HCT116 (cell line): ENCODE results near the gene FERMT1.

Experiments
- ELF1 ChIP-seq: IDR thresholded peaks from 2 replicates; pipeline ENCODE4 v1.6.1; 2012; ENCODE audit warnings: low read depth, borderline replicate concordance
- EZH2 ChIP-seq: fragments of 200-600 bp; sonication (generic); IDR thresholded peaks from 2 replicates; pipeline ENCODE4 v1.6.1; 2017; ENCODE audit warnings: antibody characterized with exemption, mixed run types
- EZH2phosphoT487 ChIP-seq: fragments of 200-600 bp; IDR thresholded peaks from 2 replicates; pipeline ENCODE4 v1.6.1; 2018; ENCODE audit warnings: antibody characterized with exemption, borderline replicate concordance
- POLR2A ChIP-seq: IDR thresholded peaks from 2 replicates; pipeline ENCODE4 v1.7.0; 2011; ENCODE audit warnings: borderline replicate concordance; ENCODE audit not compliant: insufficient read depth, insufficient read length; ENCODE audit errors: extremely low read depth
- POLR2AphosphoS5 ChIP-seq: IDR thresholded peaks from 2 replicates; pipeline ENCODE4 v1.6.1; 2011; ENCODE audit warnings: mild to moderate bottlenecking, low read depth, low read length, moderate library complexity
- SIN3A ChIP-seq: IDR thresholded peaks from 2 replicates; pipeline ENCODE4 v1.6.1; 2012; ENCODE audit warnings: low read depth
- SP1 ChIP-seq: IDR thresholded peaks from 2 replicates; pipeline ENCODE4 v1.6.1; 2012; ENCODE audit warnings: low read depth
- TF ChIP-seq, protein P1 (sequence below): IDR thresholded peaks from 2 replicates; pipeline ENCODE4 v1.6.1; 2012; ENCODE audit warnings: low read depth
- TF ChIP-seq, protein P2 (sequence below): IDR thresholded peaks from 2 replicates; pipeline ENCODE4 v1.6.1; 2012
- TF ChIP-seq, protein P3 (sequence below): IDR thresholded peaks from 2 replicates; pipeline ENCODE4 v1.6.1; 2012
- TF ChIP-seq, protein P4 (sequence below), 3 experiments: fragments of 200-600 bp in 1 of 3; sonication (generic) in 1 of 3; IDR thresholded peaks in 2 of 3; conservative IDR thresholded peaks in 1 of 3; 2 replicates each; pipeline ENCODE4 v1.5.1; 2012 to 2017; ENCODE audit warnings: low read depth in 2 of 3, low read length in 2 of 3, antibody characterized with exemption in 1 of 3, borderline replicate concordance in 1 of 3, control low read depth in 1 of 3, mild to moderate bottlenecking in 1 of 3, mixed read lengths in 1 of 3, mixed run types in 1 of 3, moderate library complexity in 1 of 3; ENCODE audit not compliant: insufficient read depth in 1 of 3

DNA sequence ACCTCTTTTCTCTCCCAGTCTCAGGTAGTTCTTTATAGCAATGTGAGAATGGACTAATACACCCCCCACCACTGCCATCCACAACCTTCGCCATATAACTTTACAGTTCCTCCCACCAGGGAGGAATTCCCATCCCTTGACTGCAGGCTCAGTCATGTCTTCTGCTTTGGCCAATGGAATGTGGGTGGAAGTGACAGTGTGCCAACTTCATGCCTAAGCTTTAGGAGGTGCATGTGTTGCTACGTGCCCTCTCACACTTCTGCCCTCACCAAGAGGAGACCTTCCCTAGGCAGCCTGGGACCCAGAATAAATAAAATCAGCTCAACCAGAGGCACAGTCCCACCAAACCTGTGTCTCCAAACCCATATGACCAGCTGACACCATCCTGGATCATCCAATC is 36.0 kb downstream of the FERMT1 start:
- TF ChIP-seq ELF1 = no peak
- no peak for TF ChIP-seq EZH2
- TF ChIP-seq, protein P1, sequence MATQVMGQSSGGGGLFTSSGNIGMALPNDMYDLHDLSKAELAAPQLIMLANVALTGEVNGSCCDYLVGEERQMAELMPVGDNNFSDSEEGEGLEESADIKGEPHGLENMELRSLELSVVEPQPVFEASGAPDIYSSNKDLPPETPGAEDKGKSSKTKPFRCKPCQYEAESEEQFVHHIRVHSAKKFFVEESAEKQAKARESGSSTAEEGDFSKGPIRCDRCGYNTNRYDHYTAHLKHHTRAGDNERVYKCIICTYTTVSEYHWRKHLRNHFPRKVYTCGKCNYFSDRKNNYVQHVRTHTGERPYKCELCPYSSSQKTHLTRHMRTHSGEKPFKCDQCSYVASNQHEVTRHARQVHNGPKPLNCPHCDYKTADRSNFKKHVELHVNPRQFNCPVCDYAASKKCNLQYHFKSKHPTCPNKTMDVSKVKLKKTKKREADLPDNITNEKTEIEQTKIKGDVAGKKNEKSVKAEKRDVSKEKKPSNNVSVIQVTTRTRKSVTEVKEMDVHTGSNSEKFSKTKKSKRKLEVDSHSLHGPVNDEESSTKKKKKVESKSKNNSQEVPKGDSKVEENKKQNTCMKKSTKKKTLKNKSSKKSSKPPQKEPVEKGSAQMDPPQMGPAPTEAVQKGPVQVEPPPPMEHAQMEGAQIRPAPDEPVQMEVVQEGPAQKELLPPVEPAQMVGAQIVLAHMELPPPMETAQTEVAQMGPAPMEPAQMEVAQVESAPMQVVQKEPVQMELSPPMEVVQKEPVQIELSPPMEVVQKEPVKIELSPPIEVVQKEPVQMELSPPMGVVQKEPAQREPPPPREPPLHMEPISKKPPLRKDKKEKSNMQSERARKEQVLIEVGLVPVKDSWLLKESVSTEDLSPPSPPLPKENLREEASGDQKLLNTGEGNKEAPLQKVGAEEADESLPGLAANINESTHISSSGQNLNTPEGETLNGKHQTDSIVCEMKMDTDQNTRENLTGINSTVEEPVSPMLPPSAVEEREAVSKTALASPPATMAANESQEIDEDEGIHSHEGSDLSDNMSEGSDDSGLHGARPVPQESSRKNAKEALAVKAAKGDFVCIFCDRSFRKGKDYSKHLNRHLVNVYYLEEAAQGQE = no peak
- TF ChIP-seq POLR2AphosphoS5 = no peak
- TF ChIP-seq EZH2phosphoT487 = no peak
- no peak for TF ChIP-seq SP1
- TF ChIP-seq, protein P2, sequence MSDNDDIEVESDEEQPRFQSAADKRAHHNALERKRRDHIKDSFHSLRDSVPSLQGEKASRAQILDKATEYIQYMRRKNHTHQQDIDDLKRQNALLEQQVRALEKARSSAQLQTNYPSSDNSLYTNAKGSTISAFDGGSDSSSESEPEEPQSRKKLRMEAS = no peak
- TF ChIP-seq, protein P3, sequence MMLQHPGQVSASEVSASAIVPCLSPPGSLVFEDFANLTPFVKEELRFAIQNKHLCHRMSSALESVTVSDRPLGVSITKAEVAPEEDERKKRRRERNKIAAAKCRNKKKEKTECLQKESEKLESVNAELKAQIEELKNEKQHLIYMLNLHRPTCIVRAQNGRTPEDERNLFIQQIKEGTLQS = no peak
- TF ChIP-seq, protein P4, sequence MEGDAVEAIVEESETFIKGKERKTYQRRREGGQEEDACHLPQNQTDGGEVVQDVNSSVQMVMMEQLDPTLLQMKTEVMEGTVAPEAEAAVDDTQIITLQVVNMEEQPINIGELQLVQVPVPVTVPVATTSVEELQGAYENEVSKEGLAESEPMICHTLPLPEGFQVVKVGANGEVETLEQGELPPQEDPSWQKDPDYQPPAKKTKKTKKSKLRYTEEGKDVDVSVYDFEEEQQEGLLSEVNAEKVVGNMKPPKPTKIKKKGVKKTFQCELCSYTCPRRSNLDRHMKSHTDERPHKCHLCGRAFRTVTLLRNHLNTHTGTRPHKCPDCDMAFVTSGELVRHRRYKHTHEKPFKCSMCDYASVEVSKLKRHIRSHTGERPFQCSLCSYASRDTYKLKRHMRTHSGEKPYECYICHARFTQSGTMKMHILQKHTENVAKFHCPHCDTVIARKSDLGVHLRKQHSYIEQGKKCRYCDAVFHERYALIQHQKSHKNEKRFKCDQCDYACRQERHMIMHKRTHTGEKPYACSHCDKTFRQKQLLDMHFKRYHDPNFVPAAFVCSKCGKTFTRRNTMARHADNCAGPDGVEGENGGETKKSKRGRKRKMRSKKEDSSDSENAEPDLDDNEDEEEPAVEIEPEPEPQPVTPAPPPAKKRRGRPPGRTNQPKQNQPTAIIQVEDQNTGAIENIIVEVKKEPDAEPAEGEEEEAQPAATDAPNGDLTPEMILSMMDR (IDR thresholded peaks at IDR 0.05 in 2 of 3, conservative IDR thresholded peaks at IDR 0.05 in 1 of 3; ENCODE audit: borderline replicate concordance in 1 of 3, insufficient read depth in 1 of 3, low read depth in 2 of 3, low read length in 2 of 3) = no peak
- no peak for TF ChIP-seq POLR2A
- no peak for TF ChIP-seq SIN3A
